AG04449 (cell line): ENCODE measurements around the gene NDUFV2.

Source experiments
- CTCF ChIA-PET: fragments of 350-600 bp; formaldehyde crosslinking; extraction: SDS; loops from one replicate; lab custom pipeline; 2021; ENCODE audit warnings: antibody characterized with exemption; lab: Yijun Ruan, JAX
- POLR2A ChIA-PET: fragments of 400-600, 350-600 bp; formaldehyde crosslinking; extraction: SDS; loops from one replicate; lab custom pipeline; 2020; ENCODE audit warnings: antibody characterized with exemption, inconsistent platforms; lab: Yijun Ruan, JAX
- DNase-seq: peaks from one replicate; pipeline ENCODE4 v3.0.0-alpha.2; 2010; ENCODE audit warnings: low read depth, low spot score
- H3K4me3 ChIP-seq: 2 replicates; pipeline ENCODE4 v1.5.1; 2011; ENCODE audit warnings: low read depth, mild to moderate bottlenecking, control low read depth, low read length
- CTCF ChIP-seq: IDR thresholded peaks from one replicate; pipeline ENCODE4 v1.5.1; 2011; ENCODE audit warnings: mild to moderate bottlenecking, moderate library complexity, low read length, control low read depth, inconsistent platforms; ENCODE audit not compliant: insufficient read depth; ENCODE audit errors: missing control alignments

The NDUFV2 gene

GRCh38 chr18:9097349-9097748 is 5.2 kb upstream of the NDUFV2 start:
- no peak for DNase-seq
- POLR2A ChIA-PET = no interaction called here
- no peak for TF ChIP-seq CTCF
- CTCF ChIA-PET = no interaction called here
- H3K4me3 ChIP-seq = no peak overlapping the region

GRCh38 chr18:9100796-9101195 is 1.7 kb upstream of the NDUFV2 start:
- no peak for DNase-seq
- CTCF ChIA-PET = interaction anchor here (1.1 to 2.0 kb wide), 2 partner anchors 27 to 405 kb away, joined by 3 to 6 read pairs; no protein-coding TSS in a partner anchor
- no peak overlapping the region for H3K4me3 ChIP-seq
- TF ChIP-seq CTCF = no peak
- POLR2A ChIA-PET = interaction anchor here (1.1 kb wide), 1 partner anchor 152 kb away, joined by 3 read pairs; no protein-coding TSS in a partner anchor

- TF ChIP-seq CTCF = no peak
- ChIA-PET CTCF (interaction anchor here (1.1 to 2.0 kb wide), 3 partner anchors 28 to 406 kb away, joined by 3 to 6 read pairs (median 4); no protein-coding TSS in a partner anchor), POLR2A (interaction anchor here (0.7 to 1.9 kb wide), 3 partner anchors 8 to 181 kb away, joined by 3 to 5 read pairs (median 3); no protein-coding TSS in a partner anchor)
- peak; percentile 38 for DNase-seq
- peak overlapping the region; percentile 68 for H3K4me3 ChIP-seq
These were observed 580 bp upstream of the NDUFV2 start for GRCh38 chr18:9101730-9102507.

- peak overlapping the region; percentile 73 for H3K4me3 ChIP-seq
- DNase-seq = no peak
- POLR2A ChIA-PET = interaction anchor here (1.0 to 1.9 kb wide), 2 partner anchors 9 to 14 kb away, joined by 4 to 5 read pairs; no protein-coding TSS in a partner anchor
- CTCF ChIA-PET = interaction anchor here (0.9 to 2.1 kb wide), 7 partner anchors 11 to 39 kb away, joined by 3 to 5 read pairs (median 4); no protein-coding TSS in a partner anchor
- no peak for TF ChIP-seq CTCF
These were observed 926 bp downstream of the NDUFV2 start for GRCh38 chr18:9103376-9103873.

- ChIA-PET CTCF (interaction anchor here (0.7 to 2.1 kb wide), 7 partner anchors 8 to 38 kb away, joined by 3 to 5 read pairs (median 4); no protein-coding TSS in a partner anchor), POLR2A (interaction anchor here (1.9 kb wide), 1 partner anchor 10 kb away, joined by 5 read pairs; no protein-coding TSS in a partner anchor)
- no peak for DNase-seq
- no peak for TF ChIP-seq CTCF
- peak overlapping the region; percentile 73 for H3K4me3 ChIP-seq
These were observed 1.9 kb downstream of the NDUFV2 start for GRCh38 chr18:9104244-9104901.
